ENCODE data around the gene MVK.

MVK gene

DNA sequence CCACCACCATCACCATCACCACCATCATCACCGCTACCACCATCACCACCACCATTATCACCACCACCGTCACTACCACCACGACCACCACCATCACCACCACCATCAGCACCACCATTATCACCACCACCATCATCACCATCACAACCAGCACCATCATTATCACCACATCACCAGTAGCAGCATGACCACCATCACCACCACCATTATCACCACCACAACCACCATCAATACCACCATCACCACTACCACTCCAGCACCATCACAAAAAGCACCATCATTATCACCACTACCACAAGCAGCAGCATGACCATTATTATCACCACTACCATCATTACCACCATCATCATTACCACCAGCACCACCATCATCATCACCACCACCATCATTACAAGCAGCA, 62.1 kb downstream of the MVK start:
- no peak for DNase-seq (ENCODE audit: low read depth)

DNA sequence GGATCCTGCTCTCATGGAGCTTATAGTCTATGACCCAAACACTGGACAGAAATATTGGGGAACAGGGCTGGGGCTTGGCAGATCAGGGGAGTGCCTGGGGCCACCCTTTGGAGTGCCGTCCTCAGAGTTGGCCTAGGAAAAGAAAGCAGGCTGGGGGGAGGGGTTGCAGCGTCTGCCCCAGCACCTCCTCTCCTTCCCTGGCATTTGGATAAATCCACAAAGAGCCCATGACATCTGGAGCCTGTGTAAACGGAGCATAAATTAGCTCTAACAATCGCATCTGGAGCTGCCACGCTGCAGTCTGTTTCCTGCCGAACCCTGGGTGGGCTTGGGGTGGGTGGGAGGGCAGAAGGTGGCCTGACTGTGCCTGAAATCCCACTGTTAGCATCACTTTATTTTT, 63.8 kb downstream of the MVK start:
- no peak for DNase-seq (ENCODE audit: low read depth)

DNA sequence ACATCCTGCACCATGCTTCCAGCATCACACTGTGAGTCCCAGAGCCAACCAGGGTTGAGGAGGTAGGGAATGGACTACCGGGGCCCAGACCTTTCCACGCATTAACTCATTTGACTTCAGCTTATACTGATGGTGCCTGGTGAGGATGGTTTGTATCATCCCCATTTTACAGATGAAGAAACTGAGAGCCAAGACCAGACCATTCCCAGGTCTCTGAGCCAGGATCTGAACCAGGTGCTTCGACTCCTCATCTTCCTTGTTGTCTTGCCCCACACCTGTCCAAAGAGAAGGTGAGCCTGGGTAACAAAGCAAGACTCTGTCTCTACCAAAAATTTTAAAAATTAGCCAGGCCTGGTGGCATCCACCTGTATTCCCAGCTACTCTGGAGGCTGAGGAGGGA, 64.4 kb downstream of the MVK start:
- DNase-seq (ENCODE audit: low read depth), result no peak

DNA sequence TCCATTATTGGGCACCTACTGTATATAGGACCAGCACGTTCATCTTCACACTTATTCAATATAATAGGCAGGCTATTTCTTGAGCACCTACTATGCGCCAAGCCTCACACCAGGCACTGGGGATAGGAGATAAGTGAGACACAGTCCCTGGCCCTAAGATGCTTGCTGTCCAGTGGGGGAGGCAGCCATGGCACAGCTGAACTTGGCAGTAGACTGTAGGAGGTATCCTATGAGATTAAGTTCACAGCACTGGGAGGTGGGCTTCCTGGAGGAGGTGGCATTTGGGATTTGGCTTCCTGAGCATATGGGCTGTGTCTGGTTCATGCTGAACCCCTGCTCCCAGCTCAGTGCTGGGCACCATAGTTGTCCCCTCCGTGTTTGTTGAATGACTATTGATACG, 65.1 kb downstream of the MVK start:
- no peak for DNase-seq (ENCODE audit: low read depth)

DNA sequence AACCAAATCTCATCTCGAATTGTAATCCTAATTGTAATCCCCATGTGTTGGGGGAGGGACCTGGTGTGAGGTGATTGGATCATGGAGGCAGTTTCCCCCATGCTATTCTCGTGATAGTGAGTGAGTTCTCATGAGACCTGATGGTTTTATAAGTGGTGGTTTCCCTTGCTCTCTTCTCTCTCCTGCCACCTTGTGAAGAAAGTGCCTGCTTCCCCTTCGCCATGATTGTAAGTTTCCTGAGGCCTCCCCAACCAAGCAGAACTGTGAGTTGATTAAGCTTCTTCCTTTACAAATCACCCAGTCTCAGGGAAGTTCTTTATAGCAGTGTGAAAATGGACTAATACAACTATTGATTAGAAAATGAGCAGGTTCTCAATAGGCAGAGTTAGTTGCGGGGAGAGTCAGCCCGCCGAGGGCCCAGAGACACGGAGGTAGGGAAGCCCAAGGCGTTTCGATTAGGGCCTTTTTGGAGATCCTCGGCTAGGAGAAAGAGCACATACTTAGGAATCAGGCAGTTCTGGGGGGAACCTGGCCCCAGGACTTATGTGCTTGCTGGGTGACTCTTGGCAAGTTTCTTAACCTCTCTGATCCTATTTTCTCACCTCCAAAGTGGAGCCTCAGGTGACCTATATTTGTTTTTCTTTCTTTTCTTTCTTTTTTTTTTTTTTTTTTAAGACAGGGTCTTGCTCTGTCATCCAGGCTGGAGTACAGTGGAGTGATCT, 65.7 kb downstream of the MVK start:
- no peak for DNase-seq (ENCODE audit: low read depth)

DNA sequence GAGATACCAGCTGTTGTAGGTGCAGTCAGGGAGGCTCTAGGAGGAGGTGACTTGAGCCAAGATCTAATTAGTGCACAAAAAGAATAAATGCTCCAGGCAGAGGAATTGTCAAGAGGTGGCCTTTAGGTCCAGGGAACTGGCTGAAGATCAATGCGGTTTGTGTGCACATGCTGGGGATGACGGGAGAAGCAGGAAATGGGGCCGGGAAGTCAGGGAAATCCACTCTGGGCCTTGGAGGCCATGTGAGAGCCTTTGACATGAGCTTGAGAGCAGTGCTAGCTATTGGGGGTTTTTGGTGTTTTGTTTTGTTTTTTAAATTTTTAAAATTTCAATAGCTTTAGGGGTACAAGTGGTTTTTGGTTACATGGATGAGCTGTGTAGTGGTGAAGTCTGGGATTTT, 67.4 kb downstream of the MVK start:
- DNase-seq (ENCODE audit: low read depth), result no peak

DNA sequence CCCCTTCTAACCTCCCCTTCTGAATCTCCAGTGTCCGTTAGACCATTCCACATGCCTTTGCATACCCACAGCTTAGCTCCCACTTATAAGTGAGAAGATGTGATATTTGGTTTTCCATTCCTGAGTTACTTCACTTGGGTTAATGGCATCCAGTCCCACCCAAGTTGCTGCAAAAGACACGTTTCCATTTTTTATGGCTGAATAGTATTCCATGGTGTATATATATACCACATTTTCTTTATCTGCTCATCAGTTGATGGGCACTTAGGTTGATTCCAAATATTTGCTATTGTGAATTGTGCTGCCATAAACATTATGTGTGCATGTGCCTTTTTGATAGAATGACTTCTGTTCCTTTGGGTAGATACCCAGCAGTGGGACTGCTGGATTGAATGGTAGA, 67.8 kb downstream of the MVK start:
- no peak for DNase-seq (ENCODE audit: low read depth)

DNA sequence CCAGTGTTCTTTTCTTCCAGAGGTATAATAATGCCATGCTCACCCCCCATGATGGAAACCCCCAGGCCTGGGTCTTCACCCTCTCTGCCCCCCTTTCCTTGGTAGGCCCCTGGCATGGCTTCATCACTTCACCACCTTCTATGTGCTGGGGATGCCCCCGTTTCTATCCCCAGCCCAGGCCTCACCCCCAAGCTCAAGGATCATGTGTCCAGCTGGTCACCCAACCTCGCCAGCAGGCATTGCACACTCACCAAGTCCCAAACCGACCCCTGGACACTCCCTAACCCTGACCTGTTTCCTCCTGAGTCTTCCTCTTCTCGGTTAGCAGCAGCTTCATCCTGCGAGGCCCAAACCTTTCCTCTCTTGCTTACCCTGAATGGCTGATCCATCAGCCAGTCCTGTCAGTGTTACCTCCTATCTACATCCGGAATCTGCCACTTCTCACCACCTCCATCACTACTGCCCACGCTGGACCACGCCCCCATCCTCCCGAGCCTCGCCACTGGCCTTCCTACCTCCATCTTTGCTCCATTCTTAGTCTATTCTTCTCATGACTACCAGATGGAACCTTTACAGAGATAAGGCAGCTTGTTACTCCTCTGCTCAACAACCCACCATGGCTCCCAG, 69.0 kb downstream of the MVK start:
- peak; percentile 46 for DNase-seq (ENCODE audit: low read depth)

DNA sequence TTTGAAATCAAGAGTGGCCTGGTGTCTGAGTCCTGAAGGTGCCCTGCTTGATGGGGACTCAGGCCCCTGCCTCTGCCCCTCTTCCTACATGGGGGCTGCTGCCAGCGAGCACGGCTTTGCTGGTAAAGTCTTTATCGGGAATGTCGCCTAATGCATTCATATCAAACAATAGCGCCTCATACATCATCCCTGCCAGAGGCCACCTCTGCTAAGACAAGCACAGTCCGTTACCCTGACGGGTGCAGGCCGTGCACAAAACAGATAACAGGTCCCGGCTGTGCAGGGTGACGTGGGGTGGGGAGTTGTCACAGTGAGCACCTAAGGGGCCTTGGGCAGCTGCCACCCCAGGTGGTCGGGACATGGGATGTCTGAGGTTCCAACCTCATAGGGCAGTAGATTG, 71.6 kb downstream of the MVK start:
- no peak for DNase-seq (ENCODE audit: low read depth)

DNA sequence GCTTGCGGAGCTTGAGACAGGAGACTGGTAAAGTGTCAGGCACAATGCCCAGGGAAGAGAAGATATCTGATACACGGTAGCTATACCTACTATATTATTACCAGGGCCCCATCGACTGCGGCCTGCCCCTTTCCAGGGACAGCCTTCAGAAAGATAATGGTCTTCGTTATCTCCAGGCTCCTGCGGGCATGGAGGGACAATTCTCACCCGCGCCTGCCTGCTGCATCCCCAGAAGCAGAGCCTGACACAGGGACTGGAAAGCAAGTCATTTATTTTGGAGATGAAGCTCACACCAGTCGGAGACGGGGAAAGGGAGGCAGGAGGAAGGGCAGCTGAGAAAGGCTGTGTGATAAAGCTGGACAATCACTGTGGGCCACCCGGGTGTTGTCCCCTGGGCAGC, 72.1 kb downstream of the MVK start:
- no peak for DNase-seq (ENCODE audit: low read depth)

Measured in CMK (cell line).